SK-N-SH treated with all-trans-retinoic acid at 6 μM for 48 hours (cell line): Measurements from ENCODE around the gene ANKRD40CL.

ENCODE experiments used
- ATAC-seq: fragments of 200-7000 bp; cut with Tn5 transposase; 3 replicates; pipeline ENCODE4 v1.9.1; 2020; ENCODE audit warnings: mild to moderate bottlenecking, moderate library complexity
- BACH2 ChIP-seq: fragments of 250-450 bp; sonication (Bioruptor Pico); IDR thresholded peaks from 2 replicates; pipeline ENCODE4 v1.9.0; 2021; ENCODE audit warnings: mild to moderate bottlenecking, borderline replicate concordance
- CREB5 ChIP-seq: fragments of 250-450 bp; sonication (Bioruptor Pico); IDR thresholded peaks from 2 replicates; pipeline ENCODE4 v1.5.1; 2020; ENCODE audit warnings: low read depth, mild to moderate bottlenecking, moderate library complexity
- CSDC2 ChIP-seq: fragments of 250-450 bp; sonication (Bioruptor Pico); IDR thresholded peaks from 2 replicates; pipeline ENCODE4 v1.5.0; 2020; ENCODE audit warnings: mild to moderate bottlenecking, moderate library complexity
- CSRNP3 ChIP-seq: fragments of 250-450 bp; sonication (Bioruptor Pico); IDR thresholded peaks from 2 replicates; pipeline ENCODE4 v1.5.1; 2021; ENCODE audit warnings: mild to moderate bottlenecking, moderate library complexity
- ESRRG ChIP-seq: fragments of 250-450 bp; sonication (Bioruptor Pico); IDR thresholded peaks from 2 replicates; pipeline ENCODE4 v1.6.1; 2021; ENCODE audit warnings: mild to moderate bottlenecking
- GLIS3 ChIP-seq: fragments of 250-450 bp; sonication (Bioruptor Pico); IDR thresholded peaks from 2 replicates; pipeline ENCODE4 v1.5.0; 2020; ENCODE audit warnings: mild to moderate bottlenecking, moderate library complexity
- ISL1 ChIP-seq: fragments of 250-450 bp; sonication (Bioruptor Pico); IDR thresholded peaks from 2 replicates; pipeline ENCODE4 v2.1.2; 2022; ENCODE audit warnings: mild to moderate bottlenecking, moderate library complexity
- OSR1 ChIP-seq: fragments of 250-450 bp; sonication (Bioruptor Pico); IDR thresholded peaks from 2 replicates; pipeline ENCODE4 v1.8.0; 2022; ENCODE audit warnings: moderate library complexity, mild to moderate bottlenecking, inconsistent platforms
- PATZ1 ChIP-seq: fragments of 250-450 bp; sonication (Bioruptor Pico); IDR thresholded peaks from 2 replicates; pipeline ENCODE4 v1.8.0; 2020; ENCODE audit warnings: mild to moderate bottlenecking, moderate library complexity, borderline replicate concordance
- POU6F1 ChIP-seq: fragments of 250-450 bp; sonication (Bioruptor Pico); IDR thresholded peaks from 2 replicates; pipeline ENCODE4 v1.8.0; 2021; ENCODE audit warnings: low read depth, mild to moderate bottlenecking, moderate library complexity, borderline replicate concordance
- PPARA ChIP-seq: fragments of 250-450 bp; sonication (Bioruptor Pico); IDR thresholded peaks from 2 replicates; pipeline ENCODE4 v1.5.0; 2020; ENCODE audit warnings: mild to moderate bottlenecking, borderline replicate concordance
- RARB ChIP-seq: fragments of 250-450 bp; sonication (Bioruptor Pico); IDR thresholded peaks from 2 replicates; pipeline ENCODE4 v1.8.0; 2021; ENCODE audit warnings: mild to moderate bottlenecking, moderate library complexity
- SNAI2 ChIP-seq: fragments of 250-450 bp; sonication (Bioruptor Pico); IDR thresholded peaks from 2 replicates; pipeline ENCODE4 v1.5.0; 2020; ENCODE audit warnings: mild to moderate bottlenecking, moderate library complexity
- TCF4 ChIP-seq: fragments of 250-450 bp; sonication (Bioruptor Pico); IDR thresholded peaks from 2 replicates; pipeline ENCODE4 v1.8.0; 2021; ENCODE audit warnings: mild to moderate bottlenecking, moderate library complexity, borderline replicate concordance
- TOX ChIP-seq: fragments of 250-450 bp; sonication (Bioruptor Pico); IDR thresholded peaks from 2 replicates; pipeline ENCODE4 v1.8.0; 2021; ENCODE audit warnings: mild to moderate bottlenecking, moderate library complexity, borderline replicate concordance
- TSHZ2 ChIP-seq: fragments of 250-450 bp; sonication (Bioruptor Pico); IDR thresholded peaks from 2 replicates; pipeline ENCODE4 v1.5.0; 2020; ENCODE audit warnings: mild to moderate bottlenecking, moderate library complexity
- ZC3H10 ChIP-seq: fragments of 250-450 bp; sonication (Bioruptor Pico); IDR thresholded peaks from 2 replicates; pipeline ENCODE4 v1.5.1; 2021; ENCODE audit warnings: mild to moderate bottlenecking, moderate library complexity
- ZFP3 ChIP-seq: fragments of 250-450 bp; sonication (Bioruptor Pico); IDR thresholded peaks from 2 replicates; pipeline ENCODE4 v1.5.0; 2020; ENCODE audit warnings: mild to moderate bottlenecking, moderate library complexity
- ZFP30 ChIP-seq: fragments of 450-650 bp; formaldehyde crosslinking; IDR thresholded peaks from 2 replicates; pipeline ENCODE4 v1.5.0; 2022; ENCODE audit warnings: mild to moderate bottlenecking, moderate library complexity
- ZNF565 ChIP-seq: fragments of 450-650 bp; formaldehyde crosslinking; conservative IDR thresholded peaks from 2 replicates; pipeline ENCODE4 v1.5.0; 2020; ENCODE audit warnings: low read depth, mild to moderate bottlenecking, moderate library complexity
- ZNF70 ChIP-seq: fragments of 450-650 bp; formaldehyde crosslinking; IDR thresholded peaks from 2 replicates; pipeline ENCODE4 v1.5.0; 2020; ENCODE audit warnings: mild to moderate bottlenecking, moderate library complexity
- ZNF8 ChIP-seq: fragments of 450-650 bp; formaldehyde crosslinking; IDR thresholded peaks from 2 replicates; pipeline ENCODE4 v1.5.0; 2020; ENCODE audit warnings: mild to moderate bottlenecking, moderate library complexity

ANKRD40CL gene

GRCh38 chr17:50779747-50780353 is 12.5 kb upstream of the ANKRD40CL start:
- ATAC-seq, result no peak

GRCh38 chr17:50778988-50779387 is 11.7 kb upstream of the ANKRD40CL start:
- TF ChIP-seq CREB5 (CRISPR knock-in tag) (no peak), POU6F1 (CRISPR knock-in tag) (no peak), ZNF8 (CRISPR knock-in tag) (no peak), ZC3H10 (CRISPR knock-in tag) (no peak), GLIS3 (CRISPR knock-in tag) (no peak), PPARA (no peak), TCF4 (no peak), BACH2 (CRISPR knock-in tag) (no peak), RARB (no peak), ZNF70 (CRISPR knock-in tag) (no peak), TOX (CRISPR knock-in tag) (no peak), PATZ1 (no peak)
- TF ChIP-seq, all 23 proteins: peak for 0
- no peak for ATAC-seq

More at GRCh38 chr17:50779747-50780353, 12.5 kb upstream of the ANKRD40CL start:
- TF ChIP-seq GLIS3 (CRISPR knock-in tag) (no peak), PPARA (no peak), ZC3H10 (CRISPR knock-in tag) (no peak), ZNF8 (CRISPR knock-in tag) (no peak), ZFP30 (CRISPR knock-in tag) (no peak), CSRNP3 (CRISPR knock-in tag) (no peak), ISL1 (CRISPR knock-in tag) (no peak), POU6F1 (CRISPR knock-in tag) (no peak), BACH2 (CRISPR knock-in tag) (no peak), RARB (no peak), ZNF565 (CRISPR knock-in tag) (no peak), TCF4 (no peak), CSDC2 (CRISPR knock-in tag) (no peak), OSR1 (CRISPR knock-in tag) (no peak), PATZ1 (no peak), ZNF70 (CRISPR knock-in tag) (no peak), SNAI2 (no peak), ZFP3 (CRISPR knock-in tag) (no peak)

GRCh38 chr17:50778471-50778870 is 11.2 kb upstream of the ANKRD40CL start:
- ATAC-seq, result no peak
- TF ChIP-seq CSDC2 (CRISPR knock-in tag) (no peak), TOX (CRISPR knock-in tag) (no peak), ESRRG (CRISPR knock-in tag) (no peak), CSRNP3 (CRISPR knock-in tag) (no peak), ZNF8 (CRISPR knock-in tag) (no peak), ZFP3 (CRISPR knock-in tag) (no peak), OSR1 (CRISPR knock-in tag) (no peak), ZNF565 (CRISPR knock-in tag) (no peak), TSHZ2 (CRISPR knock-in tag) (no peak)
